ENCODE measurements around the gene CTPS2. TPM values are rescaled to one million over a fixed set of nuclear protein-coding genes. Genes with fewer than 3 reads are reported as not detected.
A peak's percentile ranks its signal among the peaks of the same experiment; 100 is the strongest.

Gene CTPS2
- total and polyA plus RNA-seq, 2 experiments from 2014 or later = 10.4 to 35.5 TPM

DNA sequence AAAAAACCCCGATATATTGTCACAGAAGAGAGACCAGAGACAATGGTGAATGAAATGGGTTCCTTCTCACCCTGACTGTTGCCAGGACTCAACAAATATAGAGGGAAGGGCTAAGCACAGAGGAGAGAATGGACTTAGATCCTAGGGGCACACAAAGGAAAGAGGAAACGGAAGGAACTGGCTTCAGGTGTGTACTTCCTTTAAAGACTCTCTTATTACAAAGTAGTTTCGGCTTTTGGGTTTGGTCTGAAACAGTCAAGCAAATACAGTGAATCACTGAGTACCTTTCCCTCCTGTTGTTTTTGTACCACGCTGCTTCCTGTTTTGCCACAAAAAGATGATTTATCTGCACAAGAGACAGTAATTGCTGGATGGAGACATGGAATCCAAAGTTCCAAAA lies 108.6 kb downstream of the CTPS2 start:
- H3K4me2 ChIP-seq = no peak overlapping the region
- Mint-ChIP-seq H3K4me3 (no peak overlapping the region), H3K9me3 (no peaks in the 10 kb centered on the region), H3K36me3 (ENCODE audit: low read depth) (peaks cover 54% of the 10 kb centered on the region; the same call in 2 of the 3 replicates), H3K27ac (peak overlapping the region; percentile 53; the same call in 1 of the 2 replicates), H3K4me1 (peaks cover 23% of the 10 kb centered on the region; the same call in 2 of the 3 replicates), H3K27me3 (ENCODE audit: insufficient read depth, low read depth, poor library complexity) (peaks cover 3% of the 10 kb centered on the region)
- no peaks in the 10 kb centered on the region for H3K9me2 ChIP-seq (ENCODE audit: insufficient read depth)
- no peaks in the 10 kb centered on the region for H3K79me2 ChIP-seq (replicated peaks; ENCODE audit: insufficient read depth)
- no peaks in the 10 kb centered on the region for H3K4me1 ChIP-seq (ENCODE audit: insufficient read depth)
- no peaks in the 10 kb centered on the region for H4K20me1 ChIP-seq (replicated peaks; ENCODE audit: insufficient read depth)
- ATAC-seq (no peak), DNase-seq (ENCODE audit: low spot score) (no peak)
- H3F3A ChIP-seq (replicated peaks; ENCODE audit: low read depth) = no peaks in the 10 kb centered on the region
- H3K36me3 ChIP-seq (ENCODE audit: insufficient read depth) = no peaks in the 10 kb centered on the region
- no peak for TF ChIP-seq STAT1 (IDR thresholded peaks at IDR 0.05; ENCODE audit: unreplicated experiment)
- no peak for TF ChIP-seq REST (IDR thresholded peaks at IDR 0.05; ENCODE audit: unreplicated experiment)
- TF ChIP-seq, protein P1, sequence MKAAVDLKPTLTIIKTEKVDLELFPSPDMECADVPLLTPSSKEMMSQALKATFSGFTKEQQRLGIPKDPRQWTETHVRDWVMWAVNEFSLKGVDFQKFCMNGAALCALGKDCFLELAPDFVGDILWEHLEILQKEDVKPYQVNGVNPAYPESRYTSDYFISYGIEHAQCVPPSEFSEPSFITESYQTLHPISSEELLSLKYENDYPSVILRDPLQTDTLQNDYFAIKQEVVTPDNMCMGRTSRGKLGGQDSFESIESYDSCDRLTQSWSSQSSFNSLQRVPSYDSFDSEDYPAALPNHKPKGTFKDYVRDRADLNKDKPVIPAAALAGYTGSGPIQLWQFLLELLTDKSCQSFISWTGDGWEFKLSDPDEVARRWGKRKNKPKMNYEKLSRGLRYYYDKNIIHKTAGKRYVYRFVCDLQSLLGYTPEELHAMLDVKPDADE (IDR thresholded peaks at IDR 0.05) = no peak
- TF ChIP-seq ZNF462 (CRISPR knock-in tag; IDR thresholded peaks at IDR 0.05) = no peak
- no peak for TF ChIP-seq POLR2AphosphoS5 (IDR thresholded peaks at IDR 0.05; ENCODE audit: low read depth)
- TF ChIP-seq, protein P2, sequence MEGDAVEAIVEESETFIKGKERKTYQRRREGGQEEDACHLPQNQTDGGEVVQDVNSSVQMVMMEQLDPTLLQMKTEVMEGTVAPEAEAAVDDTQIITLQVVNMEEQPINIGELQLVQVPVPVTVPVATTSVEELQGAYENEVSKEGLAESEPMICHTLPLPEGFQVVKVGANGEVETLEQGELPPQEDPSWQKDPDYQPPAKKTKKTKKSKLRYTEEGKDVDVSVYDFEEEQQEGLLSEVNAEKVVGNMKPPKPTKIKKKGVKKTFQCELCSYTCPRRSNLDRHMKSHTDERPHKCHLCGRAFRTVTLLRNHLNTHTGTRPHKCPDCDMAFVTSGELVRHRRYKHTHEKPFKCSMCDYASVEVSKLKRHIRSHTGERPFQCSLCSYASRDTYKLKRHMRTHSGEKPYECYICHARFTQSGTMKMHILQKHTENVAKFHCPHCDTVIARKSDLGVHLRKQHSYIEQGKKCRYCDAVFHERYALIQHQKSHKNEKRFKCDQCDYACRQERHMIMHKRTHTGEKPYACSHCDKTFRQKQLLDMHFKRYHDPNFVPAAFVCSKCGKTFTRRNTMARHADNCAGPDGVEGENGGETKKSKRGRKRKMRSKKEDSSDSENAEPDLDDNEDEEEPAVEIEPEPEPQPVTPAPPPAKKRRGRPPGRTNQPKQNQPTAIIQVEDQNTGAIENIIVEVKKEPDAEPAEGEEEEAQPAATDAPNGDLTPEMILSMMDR (conservative IDR thresholded peaks at IDR 0.05; ENCODE audit: low read depth in 2 of 2) = no peak
- no peak for TF ChIP-seq JUNB (IDR thresholded peaks at IDR 0.05; ENCODE audit: unreplicated experiment)
- no peak for TF ChIP-seq ZNF114 (CRISPR knock-in tag; IDR thresholded peaks at IDR 0.05)
- TF ChIP-seq CREB1 (CRISPR knock-in tag; IDR thresholded peaks at IDR 0.05; ENCODE audit: low read depth) = no peak
- TF ChIP-seq EZH2 (IDR thresholded peaks at IDR 0.05; ENCODE audit: low read depth, unreplicated experiment) = no peak
- TF ChIP-seq EZH2phosphoT487 (IDR thresholded peaks at IDR 0.05; ENCODE audit: unreplicated experiment) = no peak
- no peak for TF ChIP-seq ZNF331 (CRISPR knock-in tag; IDR thresholded peaks at IDR 0.05; ENCODE audit: low read depth)
- TF ChIP-seq NANOG (IDR thresholded peaks at IDR 0.05; ENCODE audit: borderline replicate concordance) = no peak
- 0 out of 2 replicates have a peak overlapping the region, but pooled peaks have one; percentile 59 for H3K27ac ChIP-seq (ENCODE audit: low read depth)
- H3K4me3 ChIP-seq = no peak overlapping the region
- no peak overlapping the region for H2AFZ ChIP-seq
- no peaks in the 10 kb centered on the region for H3K27me3 ChIP-seq (ENCODE audit: insufficient read depth)
